GM23338 (cell line): ENCODE results near the gene CDC45. TPM values are rescaled to one million over a fixed set of nuclear protein-coding genes. Genes with fewer than 3 reads are reported as not detected.
A peak's percentile ranks its signal among the peaks of the same experiment; 100 is the strongest.

ENCODE experiments used
- ATAC-seq: fragments of 200-7000 bp; cut with Tn5 transposase; 3 replicates; pipeline ENCODE4 v1.9.1; 2020
- DNase-seq: peaks from one replicate; pipeline ENCODE4 v3.0.0-alpha.2; 2015; ENCODE audit warnings: low spot score
- H2AFZ ChIP-seq: fragments of 200-600 bp; sonication (generic); 2 replicates; pipeline ENCODE4 v1.8.0; 2016; ENCODE audit warnings: antibody characterized with exemption, mild to moderate bottlenecking, moderate library complexity
- H3F3A ChIP-seq: fragments of 200-600 bp; sonication (generic); replicated peaks from 2 replicates; pipeline ENCODE4 v1.8.0; 2017; ENCODE audit warnings: antibody characterized with exemption, mixed run types, low read depth
- H3K27ac ChIP-seq: fragments of 200-600 bp; sonication (generic); 2 replicates; pipeline ENCODE4 v1.6.1; 2016; ENCODE audit warnings: low read depth
- H3K27me3 ChIP-seq: fragments of 200-600 bp; sonication (generic); 2 replicates; pipeline ENCODE4 v1.8.0; 2016; ENCODE audit warnings: mild to moderate bottlenecking, mixed run types, moderate library complexity; ENCODE audit not compliant: insufficient read depth
- H3K36me3 ChIP-seq: fragments of 200-600 bp; sonication (generic); 2 replicates; pipeline ENCODE4 v1.8.0; 2016; ENCODE audit warnings: mild to moderate bottlenecking; ENCODE audit not compliant: insufficient read depth
- H3K4me1 ChIP-seq: fragments of 200-600 bp; sonication (generic); 2 replicates; pipeline ENCODE4 v1.8.0; 2016; ENCODE audit warnings: mild to moderate bottlenecking, moderate library complexity; ENCODE audit not compliant: insufficient read depth
- H3K4me2 ChIP-seq: fragments of 200-600 bp; sonication (generic); 2 replicates; pipeline ENCODE4 v1.7.1; 2017; ENCODE audit warnings: mixed run types
- H3K4me3 ChIP-seq: fragments of 200-600 bp; sonication (generic); 2 replicates; pipeline ENCODE4 v1.6.1; 2016; ENCODE audit warnings: mixed run types
- H3K79me2 ChIP-seq: fragments of 200-600 bp; sonication (generic); replicated peaks from 2 replicates; pipeline ENCODE4 v1.8.0; 2017; ENCODE audit warnings: mild to moderate bottlenecking; ENCODE audit not compliant: insufficient read depth
- H3K9me2 ChIP-seq: fragments of 200-600 bp; sonication (generic); 2 replicates; pipeline ENCODE4 v1.8.0; 2017; ENCODE audit not compliant: insufficient read depth
- H4K20me1 ChIP-seq: fragments of 200-600 bp; sonication (generic); replicated peaks from 2 replicates; pipeline ENCODE4 v1.8.0; 2017; ENCODE audit warnings: mild to moderate bottlenecking; ENCODE audit not compliant: insufficient read depth
- H3K27ac Mint-ChIP-seq: 2 replicates; pipeline ENCODE4 v1.8.0; 2020; ENCODE audit warnings: inconsistent platforms, mild to moderate bottlenecking, moderate library complexity, mixed read lengths
- H3K27me3 Mint-ChIP-seq: 3 replicates; pipeline ENCODE4 v1.8.0; 2022; ENCODE audit warnings: low read depth, mild to moderate bottlenecking, moderate library complexity, mixed read lengths, inconsistent platforms; ENCODE audit not compliant: insufficient read depth, poor library complexity
- H3K36me3 Mint-ChIP-seq: 3 replicates; pipeline ENCODE4 v1.8.0; 2021; ENCODE audit warnings: low read depth, mild to moderate bottlenecking, inconsistent platforms, moderate library complexity, mixed read lengths
- H3K4me1 Mint-ChIP-seq: 3 replicates; pipeline ENCODE4 v1.8.0; 2020; ENCODE audit warnings: mild to moderate bottlenecking, inconsistent platforms, mixed read lengths
- H3K4me3 Mint-ChIP-seq: 3 replicates; pipeline ENCODE4 v1.8.0; 2021; ENCODE audit warnings: moderate library complexity, mild to moderate bottlenecking, inconsistent platforms, mixed read lengths
- H3K9me3 Mint-ChIP-seq: 3 replicates; pipeline ENCODE4 v1.8.0; 2020; ENCODE audit warnings: moderate library complexity, mild to moderate bottlenecking, inconsistent platforms, mixed read lengths
- CREB1 ChIP-seq: fragments of 250-450 bp; sonication (Bioruptor Pico); IDR thresholded peaks from 2 replicates; pipeline ENCODE4 v1.5.0; 2020; ENCODE audit warnings: low read depth, mild to moderate bottlenecking, moderate library complexity
- CTCF ChIP-seq, 2 experiments: fragments of 200-600 bp in 1 of 2; sonication (generic) in 1 of 2; conservative IDR thresholded peaks; 2 replicates each; pipeline versions ENCODE4 v1.5.1 to v1.6.1; 2016 to 2017; ENCODE audit warnings: antibody characterized with exemption in 2 of 2, low read depth in 2 of 2, mild to moderate bottlenecking in 2 of 2, moderate library complexity in 1 of 2
- ETS1 ChIP-seq: IDR thresholded peaks from 2 replicates; pipeline ENCODE4 v1.6.1; 2016; ENCODE audit warnings: antibody characterized with exemption
- EZH2 ChIP-seq: fragments of 200-600 bp; sonication (generic); IDR thresholded peaks from one replicate; pipeline ENCODE4 v1.8.0; 2017; ENCODE audit warnings: antibody characterized with exemption, mild to moderate bottlenecking, low read depth; ENCODE audit not compliant: unreplicated experiment
- POLR2AphosphoS5 ChIP-seq: IDR thresholded peaks from 2 replicates; pipeline ENCODE4 v1.6.1; 2016; ENCODE audit warnings: antibody characterized with exemption, low read depth
- REST ChIP-seq: IDR thresholded peaks from one replicate; pipeline ENCODE4 v1.6.1; 2018; ENCODE audit warnings: antibody characterized with exemption; ENCODE audit not compliant: unreplicated experiment
- ZNF114 ChIP-seq: fragments of 250-450 bp; sonication (Bioruptor Pico); IDR thresholded peaks from 2 replicates; pipeline ENCODE4 v1.5.0; 2020; ENCODE audit warnings: mild to moderate bottlenecking, moderate library complexity
- polyA plus RNA-seq: library from polyadenylated mRNA; unstranded; fragments of >200 nt; fragmentation: Nextera tagmentation; extraction: Ambion mirVana; gene quantifications from 2 replicates; pipeline ENCODE4 v1.2.1, GENCODE V29; 2016
- total RNA-seq: library from RNA; depleted of rRNA; stranded (reverse); fragments of >200 nt; shearing (Covaris generic); gene quantifications from 2 replicates; pipeline ENCODE4 v1.2.3, GENCODE V29; 2014

The CDC45 gene
- total and polyA plus RNA-seq, 2 experiments from 2014 or later: 29.0 to 30.3 TPM

- Histone ChIP-seq H2AFZ (no peak overlapping the region), H3K27ac (peak overlapping the region; percentile 84), H3K4me3 (peak overlapping the region; percentile 95), H3K79me2 (peaks cover 52% of the 10 kb centered on the region), H3K27me3 (no peaks in the 10 kb centered on the region), H3K9me2 (no peaks in the 10 kb centered on the region), H3K36me3 (no peaks in the 10 kb centered on the region), H4K20me1 (peaks cover 49% of the 10 kb centered on the region), H3K4me2 (peak overlapping the region; percentile 100), H3F3A (peaks cover 13% of the 10 kb centered on the region; the same call in 1 of the 2 replicates), H3K4me1 (peaks cover 19% of the 10 kb centered on the region)
- TF ChIP-seq EZH2 (no peak), CTCF (conservative IDR thresholded peaks at IDR 0.05; ENCODE audit: low read depth in 2 of 2) (peak; percentile 2 to 48; a peak in 3 of 4 replicates)
- ATAC-seq (peak; percentile 13), DNase-seq (peak; percentile 66)
- Mint-ChIP-seq H3K4me3 (peak overlapping the region; percentile 85), H3K27ac (peak overlapping the region; percentile 43), H3K36me3 (peaks cover 19% of the 10 kb centered on the region), H3K27me3 (peaks cover 13% of the 10 kb centered on the region), H3K9me3 (no peaks in the 10 kb centered on the region), H3K4me1 (peaks cover 21% of the 10 kb centered on the region)
These were observed 48.7 kb upstream of the CDC45 start for GRCh38 chr22:19430890-19431541.

GRCh38 chr22:19431649-19432132, 48.0 kb upstream of the CDC45 start, which contains the start of gene HIRA:
Gene HIRA (minus strand): TSS chr22:19431733. CDS start chr22:19431476, 257 bp downstream.
- Histone ChIP-seq H3K79me2 (peaks cover 45% of the 10 kb centered on the region), H4K20me1 (peaks cover 45% of the 10 kb centered on the region), H2AFZ (peak within 1 kb of the TSS; percentile 91), H3K4me2 (peak within 1 kb of the TSS; percentile 100), H3K4me3 (peak within 1 kb of the TSS; percentile 95), H3K27ac (peak within 1 kb of the TSS; percentile 93), H3K36me3 (no peaks in the 10 kb centered on the region), H3F3A (peaks cover 13% of the 10 kb centered on the region; the same call in 1 of the 2 replicates), H3K4me1 (peaks cover 19% of the 10 kb centered on the region), H3K27me3 (no peaks in the 10 kb centered on the region), H3K9me2 (no peaks in the 10 kb centered on the region)
- Mint-ChIP-seq H3K27ac (peak within 1 kb of the TSS; percentile 88), H3K36me3 (peaks cover 21% of the 10 kb centered on the region), H3K9me3 (no peaks in the 10 kb centered on the region), H3K4me1 (peaks cover 21% of the 10 kb centered on the region), H3K4me3 (peak within 1 kb of the TSS; percentile 85), H3K27me3 (peaks cover 13% of the 10 kb centered on the region)
- ATAC-seq: peak; percentile 66
- no peak for TF ChIP-seq CTCF (conservative IDR thresholded peaks at IDR 0.05; ENCODE audit: low read depth in 2 of 2)
- peak; percentile 62 for TF ChIP-seq CREB1 (CRISPR knock-in tag)
- peak; percentile 50 for TF ChIP-seq POLR2AphosphoS5
- TF ChIP-seq ZNF114 (CRISPR knock-in tag): no peak
- TF ChIP-seq ETS1: peak; percentile 54; the same call in 1 of the 2 replicates
- no peak for TF ChIP-seq REST
- DNase-seq: peak; percentile 84
